Bone marrow (tissue), 2 donors: Measurements from ENCODE around the gene TMEM63A.
A peak's percentile ranks its signal among the peaks of the same experiment; 100 is the strongest.
"Not testable (repeated sequence)": the region's sequence is repeated elsewhere in the genome, so short reads cannot be mapped to it uniquely, and the experiment has no call there.

Experiments
- DNase-seq, 2 donors: peaks; one replicate each; lab custom pipeline; 2025; lab: John Stamatoyannopoulos, UW

Gene TMEM63A

DNA sequence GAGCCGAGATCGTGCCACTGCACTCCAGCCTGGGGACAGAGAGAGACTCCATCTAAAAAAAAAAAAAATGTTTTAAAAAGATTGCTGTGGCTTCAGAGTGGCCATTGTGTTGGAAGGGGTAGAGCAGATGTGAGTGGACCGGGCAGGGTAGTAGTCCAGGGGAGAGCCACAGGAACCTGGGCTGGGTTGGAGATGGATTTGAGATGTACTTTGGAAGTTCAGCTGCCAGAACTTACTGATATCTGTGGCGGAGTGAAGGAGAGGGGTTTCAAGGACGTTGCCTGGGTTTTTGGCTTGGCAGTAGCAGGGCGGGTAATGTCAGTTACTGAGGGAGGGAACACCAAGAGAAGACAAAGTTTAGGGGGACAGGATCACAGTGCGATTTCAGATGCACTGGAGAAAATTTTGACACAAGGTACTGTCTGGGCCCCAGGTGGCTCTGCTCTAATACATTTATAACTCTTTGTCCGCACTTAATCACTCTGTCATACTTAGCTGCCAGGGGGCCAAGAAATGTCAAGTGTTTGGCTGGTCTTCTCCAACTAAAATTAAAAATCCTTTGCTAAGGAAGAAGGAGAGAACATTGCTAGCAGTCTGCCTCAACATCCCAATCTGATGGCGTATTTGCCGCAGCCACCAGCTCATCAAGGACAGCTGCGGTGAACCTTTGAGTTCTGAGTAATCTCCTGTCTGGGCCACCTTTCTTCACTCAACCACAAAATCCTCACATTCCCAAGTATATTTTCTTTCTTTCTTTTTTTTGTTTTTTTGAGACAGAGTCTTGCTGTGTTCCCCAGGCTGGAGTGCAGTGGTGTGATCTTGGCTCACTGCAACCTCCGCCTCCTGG is 62.6 kb downstream of the TMEM63A start:
- no peak for DNase-seq

DNA sequence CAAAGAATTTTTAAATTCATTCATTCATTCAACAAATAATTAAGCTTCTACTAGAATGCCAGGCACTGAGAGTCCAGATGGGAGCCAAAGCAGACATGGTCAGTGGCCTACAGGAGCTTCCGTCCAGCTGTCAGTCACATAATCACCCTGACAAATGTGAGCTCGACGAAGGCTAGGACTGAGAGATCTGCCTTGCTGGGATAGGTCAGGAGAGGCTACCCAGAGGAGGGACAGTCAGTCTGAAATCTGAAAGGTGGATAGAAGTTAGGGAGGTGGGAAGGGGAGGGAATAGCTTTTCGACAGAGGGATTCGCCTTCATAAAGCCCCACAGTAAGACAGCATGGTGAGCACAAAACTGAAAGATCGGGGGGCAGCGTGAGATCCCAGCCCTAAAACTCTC is 64.0 kb downstream of the TMEM63A start:
- no peak for DNase-seq

DNA sequence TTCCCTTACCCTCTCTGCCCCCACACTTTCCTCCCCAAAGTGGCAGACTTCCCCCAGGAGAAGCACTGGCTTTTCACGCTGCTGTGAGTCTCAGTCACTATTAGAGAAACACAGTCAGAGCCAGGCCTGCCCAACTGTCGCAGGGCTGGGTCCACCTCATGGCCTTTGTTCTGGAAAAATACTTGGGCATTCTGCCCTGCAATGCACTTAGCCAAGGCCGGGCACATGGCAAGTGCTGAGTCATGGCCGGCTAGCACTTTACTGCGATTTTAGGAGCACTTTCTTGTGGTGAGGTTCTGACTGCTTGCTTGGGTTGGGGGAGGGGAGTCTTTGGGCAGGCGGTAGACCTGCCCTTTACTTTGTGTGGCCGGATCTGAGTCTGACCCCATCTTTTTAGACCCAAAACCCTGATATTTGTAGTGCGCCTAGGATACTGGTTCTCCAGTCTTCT is 64.5 kb downstream of the TMEM63A start:
- peak in 1 of 2 donors; percentile 10 for DNase-seq

DNA sequence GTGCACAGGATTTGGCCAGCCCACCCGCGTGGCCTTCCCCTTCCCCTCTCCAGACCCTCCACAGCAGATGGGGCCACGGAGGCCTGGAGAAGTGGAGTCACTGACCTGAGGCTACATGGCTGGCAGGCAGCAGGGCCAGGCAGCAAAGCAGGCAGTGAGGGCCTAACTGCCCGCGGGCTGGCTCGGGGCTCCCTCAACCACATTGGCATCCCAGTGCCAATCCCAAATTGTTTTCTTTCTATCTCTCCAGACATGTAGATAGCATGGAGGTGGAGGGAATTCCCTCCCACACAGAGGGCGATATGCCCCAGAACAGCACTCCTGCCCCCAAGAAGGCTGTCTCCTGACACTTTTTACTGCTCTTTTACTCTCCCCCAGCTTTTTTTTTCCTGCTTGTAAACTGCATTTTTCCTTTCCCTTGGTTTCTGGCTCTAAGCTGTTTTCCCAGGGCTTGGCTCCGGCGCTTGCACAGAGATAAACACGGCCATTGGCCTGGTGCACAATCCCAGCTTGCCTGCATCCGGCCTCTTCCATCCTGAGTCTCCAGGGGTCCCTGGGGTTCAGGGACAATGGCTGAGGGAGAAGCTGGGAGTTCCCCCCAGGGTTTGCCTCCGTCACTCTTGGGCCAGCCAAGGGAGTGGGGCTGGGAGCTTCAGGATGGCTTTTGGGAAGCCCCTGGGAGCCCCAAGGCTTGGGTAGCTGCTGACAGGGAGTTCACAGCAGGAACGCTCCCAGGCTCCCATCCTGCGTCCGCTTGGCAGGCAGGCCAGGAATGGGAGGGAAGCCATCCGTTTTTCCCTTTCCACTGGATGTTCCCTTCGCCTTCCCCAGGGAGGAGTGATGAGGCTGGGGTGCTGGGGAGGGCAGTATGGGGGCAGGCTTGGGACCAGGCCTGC is 65.3 kb downstream of the TMEM63A start:
- DNase-seq = no peak

DNA sequence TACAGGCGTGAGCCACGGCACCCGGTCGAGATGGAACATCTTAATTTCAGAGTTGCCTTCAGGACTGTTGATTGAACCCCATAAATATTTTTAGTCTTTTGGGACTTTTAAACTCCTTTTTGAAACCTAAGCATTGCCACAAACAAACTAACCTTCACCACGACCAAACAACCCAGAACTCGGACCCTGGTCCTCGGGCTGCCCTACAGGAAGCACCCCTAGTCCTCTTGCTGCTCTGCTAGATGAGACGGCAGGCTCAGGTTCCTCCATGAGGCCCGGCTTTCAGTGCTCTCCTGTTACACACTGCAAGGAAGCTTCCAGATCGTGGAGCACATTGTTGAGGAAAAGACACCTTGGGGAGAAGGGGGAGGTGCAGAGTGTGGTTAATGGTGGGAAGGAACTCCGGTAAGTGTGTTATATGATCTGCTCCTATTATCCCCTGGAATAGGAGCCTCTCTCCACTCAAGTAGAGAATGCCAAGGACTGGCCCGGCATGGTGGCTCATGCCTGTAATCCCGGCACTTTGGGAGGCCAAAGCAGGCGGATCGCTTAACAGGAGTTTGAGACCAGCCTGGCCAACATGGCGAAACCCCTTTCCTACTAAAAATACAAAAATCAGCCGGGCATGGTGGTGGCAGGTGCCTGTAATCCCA is 66.5 kb downstream of the TMEM63A start:
- no peak for DNase-seq

DNA sequence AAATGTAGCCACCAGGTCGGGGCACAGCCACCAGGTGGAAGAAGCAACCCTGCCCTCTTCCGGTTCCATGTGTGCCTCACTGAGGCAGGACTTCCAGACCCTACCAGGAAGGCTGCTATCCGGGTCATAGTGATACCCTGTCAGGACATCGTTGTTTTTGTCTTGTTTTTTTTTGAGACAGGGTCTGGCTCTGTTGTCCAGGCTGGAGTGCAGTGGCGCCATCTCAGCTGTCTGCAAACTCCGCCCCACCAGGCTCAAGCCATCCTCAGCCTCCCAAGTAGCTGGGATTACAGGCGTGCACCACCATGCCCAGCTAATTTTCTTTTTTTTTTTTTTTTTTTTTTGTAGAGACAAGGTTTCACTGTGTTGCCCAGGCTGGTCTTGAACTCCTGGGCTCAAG is 67.1 kb downstream of the TMEM63A start:
- DNase-seq = not testable (repeated sequence)

DNA sequence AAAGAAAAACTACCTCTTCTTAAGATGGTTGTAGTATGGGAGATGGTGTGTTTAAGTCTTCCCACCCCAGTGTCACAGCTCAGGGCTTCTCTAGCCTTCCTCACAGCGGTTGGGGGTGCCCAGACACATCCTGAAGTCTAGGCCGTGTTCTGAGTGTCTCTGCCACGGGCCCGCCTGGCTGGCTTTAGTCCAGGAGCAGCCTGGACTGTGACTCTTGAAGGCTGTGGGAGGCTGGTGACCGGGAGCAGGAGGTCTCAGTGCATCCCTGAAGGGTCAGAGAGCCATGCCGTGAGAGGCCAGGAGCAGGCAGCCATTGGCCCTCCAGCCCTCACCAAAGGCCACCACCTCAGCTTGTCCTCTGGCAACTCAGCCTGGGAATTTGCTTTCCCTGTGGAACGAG is 67.8 kb downstream of the TMEM63A start:
- no peak for DNase-seq

DNA sequence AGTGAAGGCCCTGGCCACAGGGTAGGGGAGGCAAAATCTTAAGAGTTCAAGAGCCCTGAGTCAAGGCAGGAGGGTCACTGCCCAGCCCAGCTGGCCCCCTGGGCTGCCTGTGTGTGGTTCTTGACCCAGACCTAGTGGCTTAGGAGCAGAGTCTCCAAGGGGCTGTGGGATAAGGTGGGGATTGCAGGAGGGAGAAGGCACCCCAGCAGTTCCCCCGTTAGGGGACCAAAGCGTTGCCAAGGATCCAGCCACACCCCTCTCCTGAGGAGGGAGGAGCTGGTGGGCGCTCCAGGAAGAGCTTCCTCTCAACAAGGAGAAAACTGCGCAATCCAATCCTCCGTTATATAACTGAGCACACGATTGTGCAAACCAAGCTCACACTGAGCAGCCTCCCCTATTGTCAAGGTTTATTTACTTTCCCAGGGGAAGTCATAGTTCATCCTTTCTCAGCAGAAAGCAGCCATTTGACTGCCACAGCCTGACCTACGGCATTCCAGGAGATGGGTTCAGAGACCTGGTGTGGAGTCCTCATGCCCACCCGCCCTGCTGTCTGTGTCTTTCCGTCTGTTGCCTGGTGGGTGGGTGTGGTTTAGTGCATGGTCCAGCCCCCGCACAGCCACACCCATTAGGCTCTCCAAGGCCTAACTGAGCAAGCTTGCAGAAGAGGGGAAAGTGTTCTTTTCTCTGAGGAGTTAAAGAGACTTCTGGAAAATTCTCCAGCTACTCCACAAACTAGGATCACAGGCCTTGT is 68.8 kb downstream of the TMEM63A start:
- no peak for DNase-seq

DNA sequence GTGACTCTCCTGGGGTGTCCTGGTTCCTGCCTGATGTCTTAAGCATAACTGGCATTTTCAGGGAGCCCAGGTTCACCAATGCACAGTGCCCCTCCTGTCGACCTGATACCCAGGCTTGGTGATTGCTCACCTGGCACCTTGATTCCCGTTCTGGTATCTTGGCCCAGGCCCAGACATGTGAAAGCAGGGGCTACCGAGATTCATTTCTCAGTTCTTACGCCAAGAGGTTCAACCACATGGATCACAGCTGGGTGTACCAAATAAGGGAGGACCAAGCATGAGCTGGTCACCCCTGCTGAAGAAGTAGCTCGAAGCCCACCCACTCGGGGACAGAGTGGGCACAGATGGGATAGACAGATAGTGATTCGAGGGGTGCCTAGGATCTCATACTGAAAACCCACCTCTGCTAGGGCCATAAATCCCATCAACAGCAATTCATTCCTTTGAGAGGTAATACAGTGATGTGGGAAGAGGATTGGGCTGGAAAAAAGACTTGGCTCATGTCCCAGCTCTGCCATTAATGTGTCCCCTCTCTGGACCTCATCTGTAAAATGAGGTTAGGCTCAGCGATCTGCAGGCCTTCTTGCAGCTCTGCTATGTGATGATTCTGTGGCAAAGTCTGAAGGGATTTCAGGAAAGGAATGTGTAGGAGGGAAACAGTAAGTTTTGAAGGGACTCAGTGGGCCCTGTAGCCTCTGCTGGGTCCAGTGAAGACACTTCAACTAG is 69.5 kb downstream of the TMEM63A start:
- no peak for DNase-seq

DNA sequence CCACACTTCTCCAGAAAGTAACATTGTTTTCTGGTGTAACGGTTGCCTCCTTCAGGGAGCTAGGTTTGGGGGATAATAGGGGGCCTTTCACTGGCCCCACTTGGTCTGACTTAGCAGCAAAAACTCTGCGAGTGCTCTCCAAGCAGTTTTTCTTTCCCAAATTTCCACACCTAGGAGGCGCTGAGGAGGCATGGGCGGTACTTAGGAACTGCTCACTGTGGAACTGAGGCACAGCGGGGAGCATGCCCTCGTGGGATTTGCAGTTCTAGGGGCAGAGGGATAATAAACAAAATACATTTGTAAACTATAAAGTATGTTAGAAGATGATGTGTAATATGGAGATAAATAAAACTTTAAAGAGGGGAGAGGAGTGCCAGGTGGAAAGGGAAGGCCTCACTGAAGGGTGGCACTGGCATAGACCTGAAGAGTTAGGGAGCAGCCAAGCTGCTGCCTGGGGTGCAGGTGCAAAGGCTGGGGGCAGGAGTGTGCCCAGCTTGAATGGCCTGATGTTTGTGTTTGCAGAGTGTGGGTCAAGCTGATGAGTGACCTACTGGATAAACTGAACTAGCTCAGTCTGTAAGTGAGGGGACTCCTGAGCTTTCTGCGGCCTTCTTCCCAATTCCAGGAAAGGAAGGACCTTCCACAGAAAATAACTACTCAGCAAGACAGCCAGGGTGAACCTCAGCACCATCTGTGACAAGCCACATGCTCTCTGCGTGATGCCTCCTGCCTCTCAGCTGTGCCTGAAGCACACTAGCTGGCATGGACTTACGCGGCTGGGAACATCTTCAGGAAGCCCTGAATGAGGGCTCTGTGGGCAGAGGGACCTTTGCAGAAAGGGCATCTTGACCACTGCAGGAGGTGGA is 70.3 kb downstream of the TMEM63A start:
- no peak for DNase-seq

DNA sequence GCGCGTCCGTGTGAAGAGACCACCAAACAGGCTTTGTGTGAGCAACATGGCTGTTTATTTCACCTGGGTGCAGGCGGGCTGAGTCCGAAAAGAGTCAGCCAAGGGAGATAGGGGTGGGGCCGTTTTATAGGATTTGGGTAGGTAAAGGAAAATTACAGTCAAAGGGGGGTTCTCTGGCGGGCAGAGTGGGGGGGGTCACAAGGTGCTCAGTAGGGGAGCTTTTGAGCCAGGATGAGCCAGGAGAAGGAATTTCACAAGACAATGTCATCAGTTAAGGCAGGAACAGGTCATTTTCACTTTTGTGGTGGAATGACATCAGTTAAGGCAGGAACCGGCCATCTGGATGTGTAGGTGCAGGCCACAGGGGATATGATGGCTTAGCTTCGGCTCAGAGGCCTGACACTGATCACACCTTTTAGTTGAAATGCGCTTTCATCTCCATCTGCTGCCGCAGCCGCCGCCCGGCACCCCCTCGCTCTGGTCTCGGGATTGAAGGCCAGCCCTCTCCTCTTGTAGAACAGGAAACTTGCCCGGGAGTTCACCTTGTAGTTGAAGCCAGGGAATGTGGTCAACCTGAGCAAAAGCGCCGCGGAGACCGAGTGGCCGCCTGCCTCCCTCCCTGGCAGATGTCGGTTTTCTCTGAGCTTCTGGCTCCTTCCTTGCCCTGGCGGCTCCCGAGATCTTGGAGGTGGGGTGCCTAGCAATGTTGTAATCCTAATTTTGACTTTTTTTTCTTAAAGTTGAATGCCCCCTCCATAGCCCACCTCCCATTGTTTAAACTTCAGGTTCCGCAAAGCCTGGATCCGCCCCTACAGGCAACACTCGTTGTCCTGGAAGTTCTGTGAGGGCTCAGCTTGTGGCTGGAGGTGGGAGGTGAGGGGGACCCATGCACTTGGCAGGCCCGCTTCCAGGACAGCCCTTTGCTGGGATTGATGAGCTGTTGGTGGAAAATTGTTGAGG is 71.3 kb downstream of the TMEM63A start:
- DNase-seq = not testable (repeated sequence)

DNA sequence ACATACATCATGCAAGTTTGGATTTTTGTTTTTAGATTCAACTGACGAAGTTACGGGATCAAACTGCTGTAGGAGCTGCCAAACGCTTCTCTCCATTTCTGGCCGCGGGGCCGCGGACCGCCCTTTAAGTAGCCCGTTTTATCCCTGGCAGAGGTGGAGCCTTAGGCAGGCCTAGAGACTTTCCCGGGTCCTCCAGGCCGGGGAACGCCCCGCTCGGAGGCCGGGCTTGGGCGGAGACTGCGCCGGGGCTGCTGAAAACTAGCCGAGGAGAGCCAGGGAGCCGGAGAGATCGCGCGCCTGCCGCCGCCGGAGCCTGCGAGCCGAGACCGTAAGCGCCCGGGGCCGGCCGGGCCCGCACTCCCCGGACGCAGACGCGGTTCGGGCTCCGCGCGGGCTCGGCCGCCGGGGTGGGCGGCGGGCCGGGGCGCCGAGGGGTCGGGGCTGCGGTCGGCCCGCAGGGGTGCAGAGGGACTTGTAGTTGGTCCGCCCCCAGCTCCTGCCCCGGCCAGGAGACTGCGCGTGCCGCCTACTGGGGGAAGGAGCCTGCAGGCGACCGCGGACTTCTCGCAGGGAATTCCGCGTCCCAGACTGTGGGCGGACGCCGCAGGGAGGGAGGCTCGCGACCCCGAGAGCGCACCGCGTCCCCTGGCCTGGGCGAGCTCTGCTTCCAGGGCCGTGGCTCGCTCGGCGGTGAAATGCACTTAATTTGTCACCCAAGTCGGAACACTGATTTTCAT is 72.2 kb downstream of the TMEM63A start, which contains the start of gene EPHX1:
EPHX1 (plus strand) TSS at position 283 of the 737 bp plus-strand sequence. CDS start 18,606 bp downstream, outside the sequence.
- peak; percentile 54 to 56 for DNase-seq

DNA sequence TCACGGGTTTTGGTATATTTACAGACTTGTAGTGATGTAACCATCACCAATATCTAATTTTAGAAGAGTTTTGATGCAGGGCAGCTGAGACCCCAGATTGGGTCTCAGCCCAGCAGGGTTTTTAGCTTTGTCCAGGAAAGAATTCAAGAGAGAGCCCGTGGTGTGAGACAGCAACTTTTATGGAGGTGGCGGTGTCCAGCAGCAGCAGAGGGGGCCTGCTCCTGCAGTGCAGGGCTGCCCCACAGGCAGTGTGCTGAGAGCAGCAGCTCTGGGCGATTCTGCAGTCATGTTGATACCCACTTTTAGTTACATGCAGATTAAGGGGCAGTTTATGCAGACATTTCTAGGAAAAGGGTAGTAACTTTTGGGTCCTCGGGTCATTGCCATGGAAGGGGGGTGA is 74.0 kb downstream of the TMEM63A start:
- DNase-seq = no peak

DNA sequence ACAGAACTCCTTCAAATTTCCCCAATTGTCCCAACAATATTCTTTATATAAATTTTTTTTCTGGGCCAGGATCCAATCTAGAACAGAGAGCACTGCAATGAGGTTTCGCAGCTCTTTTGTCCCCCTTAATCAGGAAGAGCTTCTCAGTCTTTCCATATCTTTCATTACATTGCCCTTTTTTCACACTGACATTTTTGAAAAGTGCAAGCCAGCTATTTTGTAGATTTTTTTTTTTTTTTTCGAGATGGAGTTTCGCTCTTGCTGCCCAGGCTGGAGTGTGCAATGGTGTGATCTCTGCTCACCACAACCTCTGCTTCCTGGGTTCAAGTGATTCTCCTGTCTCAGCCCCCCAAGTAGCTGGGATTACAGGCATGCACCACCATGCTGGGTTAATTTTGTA is 75.4 kb downstream of the TMEM63A start:
- DNase-seq = not testable (repeated sequence)

DNA sequence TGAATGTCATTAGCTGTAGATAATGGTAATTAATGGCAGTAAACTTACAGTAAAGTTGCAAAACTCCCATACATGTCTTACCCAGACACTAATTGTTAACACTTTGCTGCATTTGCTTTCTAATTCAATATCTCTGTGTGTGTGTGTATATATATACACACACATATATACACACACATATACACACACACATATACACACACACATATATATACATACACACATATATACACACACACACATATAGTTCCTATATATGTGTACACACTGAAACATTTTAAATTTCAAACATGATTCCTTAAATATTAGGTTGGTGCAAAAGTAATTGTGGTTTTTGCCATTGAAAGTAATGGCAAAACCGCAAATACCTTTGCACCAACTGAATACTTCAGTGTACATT is 75.9 kb downstream of the TMEM63A start:
- no peak for DNase-seq

DNA sequence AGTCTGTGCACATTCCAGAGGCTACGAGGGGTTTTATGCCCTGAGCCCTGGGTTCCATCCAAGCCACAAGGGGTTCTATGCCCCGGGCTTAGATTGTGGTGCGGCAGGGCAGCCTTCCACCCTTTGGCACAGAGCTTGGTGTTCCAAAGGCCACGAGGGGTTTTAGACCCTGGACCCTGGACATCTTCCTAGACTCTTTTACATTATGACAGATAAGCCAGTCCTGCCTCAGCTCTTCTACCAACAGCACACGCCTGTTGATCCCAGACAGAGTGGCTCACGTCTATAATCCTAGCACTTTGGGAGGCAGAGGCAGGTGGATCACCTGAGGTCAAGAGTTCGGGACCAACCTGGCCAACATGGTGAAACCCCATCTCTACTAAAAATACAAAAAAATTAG is 81.0 kb downstream of the TMEM63A start:
- not testable (repeated sequence) for DNase-seq

DNA sequence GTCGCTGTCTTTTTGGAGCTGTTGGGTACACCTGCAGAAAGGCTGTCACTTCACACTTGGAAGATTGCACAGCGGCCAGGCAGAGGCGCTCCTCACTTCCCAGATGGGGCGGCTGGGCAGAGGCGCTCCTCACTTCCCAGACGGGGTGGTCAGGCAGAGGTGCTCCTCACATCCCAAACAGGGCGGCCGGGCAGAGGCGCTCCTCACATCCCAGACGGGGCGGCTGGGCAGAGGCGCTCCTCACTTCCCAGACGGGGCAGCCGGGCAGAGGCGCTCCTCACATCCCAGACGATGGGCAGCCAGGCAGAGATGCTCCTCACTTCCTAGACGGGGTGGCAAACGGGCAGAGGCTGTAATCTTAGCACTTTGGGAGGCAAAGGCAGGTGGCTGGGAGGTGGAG is 86.1 kb downstream of the TMEM63A start:
- not testable (repeated sequence) for DNase-seq
